Inflammatory macrophage treated with lipopolysaccharide for 1 hour (primary cell): ENCODE data around the gene ANKZF1.
"Not testable (repeated sequence)": the region's sequence is repeated elsewhere in the genome, so short reads cannot be mapped to it uniquely, and the experiment has no call there.

Experiments used
- DNase-seq, 2 donors: peaks; one replicate each; pipeline ENCODE4 v3.0.0-alpha.2; 2020 to 2022

ANKZF1 gene, protein sequence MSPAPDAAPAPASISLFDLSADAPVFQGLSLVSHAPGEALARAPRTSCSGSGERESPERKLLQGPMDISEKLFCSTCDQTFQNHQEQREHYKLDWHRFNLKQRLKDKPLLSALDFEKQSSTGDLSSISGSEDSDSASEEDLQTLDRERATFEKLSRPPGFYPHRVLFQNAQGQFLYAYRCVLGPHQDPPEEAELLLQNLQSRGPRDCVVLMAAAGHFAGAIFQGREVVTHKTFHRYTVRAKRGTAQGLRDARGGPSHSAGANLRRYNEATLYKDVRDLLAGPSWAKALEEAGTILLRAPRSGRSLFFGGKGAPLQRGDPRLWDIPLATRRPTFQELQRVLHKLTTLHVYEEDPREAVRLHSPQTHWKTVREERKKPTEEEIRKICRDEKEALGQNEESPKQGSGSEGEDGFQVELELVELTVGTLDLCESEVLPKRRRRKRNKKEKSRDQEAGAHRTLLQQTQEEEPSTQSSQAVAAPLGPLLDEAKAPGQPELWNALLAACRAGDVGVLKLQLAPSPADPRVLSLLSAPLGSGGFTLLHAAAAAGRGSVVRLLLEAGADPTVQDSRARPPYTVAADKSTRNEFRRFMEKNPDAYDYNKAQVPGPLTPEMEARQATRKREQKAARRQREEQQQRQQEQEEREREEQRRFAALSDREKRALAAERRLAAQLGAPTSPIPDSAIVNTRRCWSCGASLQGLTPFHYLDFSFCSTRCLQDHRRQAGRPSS

DNA sequence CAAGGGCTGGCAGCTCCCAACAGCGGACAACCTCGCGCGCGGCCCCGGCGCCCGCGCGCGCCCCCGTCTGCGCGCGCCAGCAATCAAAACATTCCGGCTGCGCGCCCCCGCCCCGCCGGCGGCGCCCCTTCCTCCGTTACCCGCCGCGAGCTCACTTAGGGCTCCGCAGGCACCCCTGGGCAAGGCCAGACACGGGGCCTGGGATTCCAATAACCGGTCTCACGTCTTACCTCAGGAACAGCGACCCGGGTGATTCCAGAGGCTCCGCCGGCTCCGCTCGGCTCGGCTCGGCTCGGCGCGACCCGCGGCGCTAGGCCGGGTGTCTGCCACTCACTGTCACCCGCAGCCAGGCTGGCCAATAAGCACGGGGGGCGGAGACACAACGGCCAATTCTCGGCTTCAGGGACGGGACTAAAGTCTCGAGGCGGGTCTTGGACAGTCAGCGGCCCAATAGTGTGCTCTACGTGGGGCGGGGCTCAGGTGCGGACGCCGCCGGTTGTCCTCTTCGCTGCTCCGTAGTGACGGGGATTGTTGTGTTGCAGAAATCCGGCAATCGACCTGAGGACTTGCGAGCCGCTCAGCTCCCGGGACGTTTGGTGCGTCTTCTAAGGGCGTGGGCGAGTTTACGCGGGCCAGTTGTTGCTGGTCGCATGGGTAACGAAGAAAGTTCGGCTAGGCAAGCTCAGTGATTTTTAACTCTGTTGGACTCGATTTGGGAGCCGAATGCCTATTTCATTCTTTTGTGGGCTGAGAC is at the start of gene ANKZF1, which contains the start of gene ATG9A:
ANKZF1 (plus strand) TSS at position 502 of the 754 bp plus-strand sequence. CDS start 452 bp downstream, outside the sequence.
ATG9A (minus strand) TSS at position 332 of the 754 bp plus-strand sequence. CDS start 1,612 bp downstream, outside the sequence.
- peak; percentile 99 for DNase-seq

DNA sequence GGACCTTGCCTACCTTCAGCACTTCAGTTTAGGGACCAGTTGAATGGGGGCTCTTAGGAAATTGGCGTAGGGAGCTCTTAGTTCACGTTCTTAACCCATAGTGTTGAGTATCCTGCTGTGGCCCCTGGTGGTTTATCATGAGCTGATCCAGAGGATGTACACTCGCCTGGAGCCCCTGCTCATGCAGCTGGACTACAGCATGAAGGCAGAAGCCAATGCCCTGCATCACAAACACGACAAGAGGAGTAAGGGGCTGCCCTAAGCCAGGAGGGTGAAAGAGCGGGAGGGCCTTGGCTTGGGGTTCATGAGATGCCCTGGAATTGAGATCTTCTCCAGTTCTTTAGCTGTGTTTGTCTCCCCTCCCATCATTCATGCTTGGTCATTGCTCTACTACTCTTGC is 48.6 kb upstream of the ANKZF1 start:
- DNase-seq, result no peak

DNA sequence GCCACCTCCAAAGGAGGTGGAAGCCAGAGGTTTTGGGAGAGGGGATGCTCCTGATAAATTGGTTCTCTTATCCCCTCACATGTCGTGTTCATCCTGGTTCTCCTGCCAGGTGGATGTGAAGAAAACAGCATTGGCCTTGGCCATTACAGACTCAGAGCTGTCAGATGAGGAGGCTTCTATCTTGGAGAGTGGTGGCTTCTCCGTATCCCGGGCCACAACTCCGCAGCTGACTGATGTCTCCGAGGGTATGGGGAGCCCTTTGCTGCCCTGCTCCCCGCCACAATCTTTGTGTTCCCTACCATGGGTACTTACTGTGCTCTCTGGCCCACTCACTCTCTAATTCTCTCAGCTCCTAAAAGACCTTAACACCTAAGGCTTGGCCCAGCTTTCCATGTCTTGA is 48.1 kb upstream of the ANKZF1 start:
- DNase-seq, result no peak

DNA sequence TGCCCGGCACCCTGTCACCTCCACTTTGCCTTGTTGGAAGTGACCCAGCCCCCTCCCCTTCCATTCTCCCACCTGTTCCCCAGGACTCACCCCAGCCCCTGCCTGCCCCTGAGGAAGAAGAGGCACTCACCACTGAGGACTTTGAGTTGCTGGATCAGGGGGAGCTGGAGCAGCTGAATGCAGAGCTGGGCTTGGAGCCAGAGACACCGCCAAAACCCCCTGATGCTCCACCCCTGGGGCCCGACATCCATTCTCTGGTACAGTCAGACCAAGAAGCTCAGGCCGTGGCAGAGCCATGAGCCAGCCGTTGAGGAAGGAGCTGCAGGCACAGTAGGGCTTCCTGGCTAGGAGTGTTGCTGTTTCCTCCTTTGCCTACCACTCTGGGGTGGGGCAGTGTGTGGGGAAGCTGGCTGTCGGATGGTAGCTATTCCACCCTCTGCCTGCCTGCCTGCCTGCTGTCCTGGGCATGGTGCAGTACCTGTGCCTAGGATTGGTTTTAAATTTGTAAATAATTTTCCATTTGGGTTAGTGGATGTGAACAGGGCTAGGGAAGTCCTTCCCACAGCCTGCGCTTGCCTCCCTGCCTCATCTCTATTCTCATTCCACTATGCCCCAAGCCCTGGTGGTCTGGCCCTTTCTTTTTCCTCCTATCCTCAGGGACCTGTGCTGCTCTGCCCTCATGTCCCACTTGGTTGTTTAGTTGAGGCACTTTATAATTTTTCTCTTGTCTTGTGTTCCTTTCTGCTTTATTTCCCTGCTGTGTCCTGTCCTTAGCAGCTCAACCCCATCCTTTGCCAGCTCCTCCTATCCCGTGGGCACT is 47.1 kb upstream of the ANKZF1 start:
- peak; percentile 23 to 57 for DNase-seq

DNA sequence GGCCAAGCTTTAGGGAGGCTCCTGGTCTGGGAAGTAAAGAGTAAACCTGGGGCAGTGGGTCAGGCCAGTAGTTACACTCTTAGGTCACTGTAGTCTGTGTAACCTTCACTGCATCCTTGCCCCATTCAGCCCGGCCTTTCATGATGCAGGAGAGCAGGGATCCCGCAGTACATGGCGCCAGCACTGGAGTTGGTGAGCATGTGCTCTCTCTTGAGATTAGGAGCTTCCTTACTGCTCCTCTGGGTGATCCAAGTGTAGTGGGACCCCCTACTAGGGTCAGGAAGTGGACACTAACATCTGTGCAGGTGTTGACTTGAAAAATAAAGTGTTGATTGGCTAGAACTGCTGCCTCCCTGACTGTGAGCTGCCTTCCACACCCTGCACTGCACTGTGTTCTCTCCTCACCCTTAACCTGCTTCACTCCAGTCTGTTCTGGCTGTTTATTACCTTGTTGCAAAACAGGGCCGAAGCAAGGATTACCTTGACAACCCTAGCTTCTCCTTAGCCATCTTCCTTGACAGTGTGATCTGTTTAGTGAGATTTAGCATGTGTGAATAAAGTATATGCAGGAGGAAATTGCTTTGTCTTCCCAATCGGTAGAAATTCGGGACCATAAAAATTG is 46.3 kb upstream of the ANKZF1 start:
- DNase-seq, result no peak

DNA sequence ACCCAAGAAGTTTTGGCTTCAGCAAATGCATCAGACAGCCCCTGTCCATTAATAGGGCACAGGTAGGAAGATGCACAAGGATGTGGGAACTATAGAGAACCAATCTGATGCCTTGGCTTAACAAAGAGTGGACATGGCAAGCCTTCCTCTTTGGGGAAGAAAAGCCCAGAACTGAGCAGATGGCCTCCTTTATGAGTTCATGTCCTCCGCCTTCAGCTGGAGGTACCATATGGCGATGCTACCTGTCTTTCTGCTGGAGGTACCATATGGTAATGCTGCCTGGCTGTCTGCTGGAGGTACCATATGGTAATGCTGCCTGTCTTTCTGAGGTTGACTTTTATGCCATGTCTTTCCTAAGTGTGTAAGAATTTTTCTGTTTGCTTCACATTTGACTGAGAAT is 45.5 kb upstream of the ANKZF1 start:
- no peak for DNase-seq

DNA sequence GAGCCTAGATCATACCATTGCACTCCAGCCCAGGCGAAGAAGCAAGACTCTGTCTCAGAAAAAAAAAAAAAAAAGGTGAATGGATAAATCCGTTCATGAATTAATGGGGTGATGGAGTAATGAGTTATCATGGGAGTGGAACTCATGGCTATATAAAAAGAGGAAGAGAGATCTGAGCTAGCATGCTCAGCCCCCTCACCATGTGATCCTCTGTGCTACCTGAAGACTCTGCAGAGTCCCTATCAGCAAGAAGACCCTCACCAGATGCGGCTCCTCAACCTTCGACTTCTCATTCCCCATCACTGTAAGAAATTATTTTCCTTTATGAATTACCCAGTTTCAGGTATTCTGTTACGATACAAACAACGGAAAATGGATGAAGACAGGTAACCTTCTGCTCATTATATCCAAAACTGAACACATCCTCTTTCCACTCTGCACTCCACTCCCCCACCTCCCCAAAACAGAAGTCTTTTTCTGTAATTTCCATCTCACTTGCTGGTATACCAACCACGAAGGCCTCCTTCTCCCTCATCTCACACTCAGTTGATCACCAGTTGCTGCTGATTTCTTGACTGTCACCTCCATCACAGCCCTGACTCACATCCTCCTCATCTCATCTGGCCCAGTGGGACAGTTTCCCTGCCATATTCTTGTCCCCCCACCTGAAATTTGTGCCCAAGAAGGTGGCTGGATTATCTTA is 42.7 kb upstream of the ANKZF1 start:
- DNase-seq, result no peak

DNA sequence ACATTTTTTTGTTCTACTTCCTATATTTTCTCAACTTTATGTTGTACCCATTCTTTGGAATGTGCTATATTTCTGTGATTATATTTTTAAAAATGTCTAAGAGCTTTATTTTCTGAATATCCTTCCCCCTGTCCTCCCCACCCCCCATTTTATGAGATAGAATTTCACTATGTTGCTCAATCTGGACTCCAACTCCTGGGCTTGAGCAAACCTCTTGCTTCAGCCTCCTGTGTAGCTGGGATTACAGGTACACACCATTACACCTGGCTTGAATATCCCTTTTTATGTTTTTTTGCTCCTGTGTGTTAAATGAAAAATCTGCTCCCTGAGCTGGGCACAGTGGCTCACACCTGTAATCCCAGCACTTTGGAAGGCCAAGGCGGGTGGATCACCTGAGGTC is 32.2 kb upstream of the ANKZF1 start:
- no peak for DNase-seq

DNA sequence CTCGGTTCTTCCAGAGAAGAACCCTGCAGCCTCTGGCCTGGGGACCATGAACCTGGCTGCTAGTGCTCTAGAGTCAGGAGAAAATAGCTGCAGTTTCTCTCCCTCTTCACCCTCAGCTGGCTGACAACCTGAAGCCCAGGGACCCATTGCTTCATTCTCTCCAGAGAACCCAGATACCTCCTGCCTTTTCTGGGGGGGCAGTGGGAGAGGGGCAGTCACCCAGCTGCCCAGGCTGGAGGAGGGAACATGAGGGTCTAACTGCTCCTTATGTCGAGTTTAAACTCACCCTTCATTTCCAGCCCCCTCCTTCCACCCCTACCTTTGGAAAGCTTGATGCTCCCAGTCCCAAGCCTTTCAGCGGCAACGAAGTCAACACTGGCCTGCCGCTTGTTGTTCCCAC is 30.6 kb upstream of the ANKZF1 start:
- DNase-seq, result no peak

DNA sequence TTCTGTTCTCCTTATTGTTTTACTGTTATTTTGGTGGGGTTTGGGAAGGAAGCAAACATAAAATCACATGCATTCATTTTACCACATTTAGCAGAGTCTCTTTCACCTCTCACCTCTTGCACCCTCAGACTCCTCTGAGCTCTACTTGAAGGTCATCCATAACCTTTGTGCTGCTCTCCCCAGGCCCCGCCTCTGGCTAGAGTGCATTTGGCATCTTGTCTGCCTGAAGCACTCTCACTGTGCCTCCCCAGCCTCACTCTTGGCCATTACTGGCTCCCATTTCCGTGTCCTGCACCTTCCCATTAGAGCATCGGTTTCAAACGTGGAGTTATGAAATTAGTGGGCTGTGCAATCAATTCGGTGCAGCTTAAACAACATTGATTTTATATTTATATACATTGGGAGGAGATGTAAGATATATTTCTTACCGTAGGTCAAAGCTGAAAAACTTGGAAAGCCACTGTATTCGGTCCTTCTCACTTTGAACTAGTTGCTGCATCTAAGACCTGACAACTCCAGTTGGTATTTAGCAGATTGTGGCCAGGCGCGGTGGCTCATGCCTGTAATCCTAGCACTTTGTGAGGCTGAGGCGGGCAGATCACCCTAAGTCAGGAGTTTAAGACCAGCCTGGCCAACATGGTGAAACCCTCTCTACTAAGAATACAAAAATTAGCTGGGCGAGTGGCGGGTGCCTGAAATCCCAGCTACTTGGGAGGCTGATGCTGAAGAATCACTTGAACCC is 30.0 kb upstream of the ANKZF1 start:
- DNase-seq, result no peak

DNA sequence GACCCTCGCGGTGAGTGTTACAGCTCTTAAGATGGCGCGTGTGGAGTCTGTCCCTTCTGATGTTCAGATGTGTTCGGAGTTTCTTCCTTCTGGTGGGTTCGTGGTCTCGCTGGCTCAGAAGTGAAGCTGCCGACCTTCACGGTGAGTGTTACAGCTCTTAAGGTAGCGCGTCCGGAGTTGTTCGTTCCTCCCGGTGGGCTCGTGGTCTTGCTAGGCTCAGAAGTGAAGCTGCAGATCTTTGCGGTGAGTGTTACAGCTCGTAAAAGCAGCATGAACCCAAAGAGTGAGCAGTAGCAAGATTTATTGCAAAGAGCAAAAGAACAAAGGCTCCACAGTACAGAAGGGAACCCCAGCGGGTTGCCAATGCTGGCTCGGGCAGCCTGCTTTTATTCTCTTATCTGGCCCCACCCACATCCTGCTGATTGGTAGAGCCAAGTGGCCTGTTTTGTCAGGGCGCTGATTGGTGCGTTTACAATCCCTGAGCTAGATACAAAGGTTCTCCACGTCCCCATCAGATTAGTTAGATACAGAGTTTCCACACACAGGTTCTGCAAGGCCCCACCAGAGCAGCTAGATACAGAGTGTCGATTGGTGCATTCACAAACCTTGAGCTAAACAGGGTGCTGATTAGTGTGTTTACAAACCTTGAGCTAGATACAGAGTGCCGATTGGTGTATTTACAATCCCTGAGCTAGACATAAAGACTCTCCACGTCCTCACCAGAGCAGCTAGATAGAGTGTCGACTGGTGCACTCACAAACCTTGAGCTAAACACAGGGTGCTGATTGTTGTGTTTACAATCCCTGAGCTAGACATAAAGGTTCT is 28.9 kb upstream of the ANKZF1 start:
- DNase-seq, result not testable (repeated sequence)

DNA sequence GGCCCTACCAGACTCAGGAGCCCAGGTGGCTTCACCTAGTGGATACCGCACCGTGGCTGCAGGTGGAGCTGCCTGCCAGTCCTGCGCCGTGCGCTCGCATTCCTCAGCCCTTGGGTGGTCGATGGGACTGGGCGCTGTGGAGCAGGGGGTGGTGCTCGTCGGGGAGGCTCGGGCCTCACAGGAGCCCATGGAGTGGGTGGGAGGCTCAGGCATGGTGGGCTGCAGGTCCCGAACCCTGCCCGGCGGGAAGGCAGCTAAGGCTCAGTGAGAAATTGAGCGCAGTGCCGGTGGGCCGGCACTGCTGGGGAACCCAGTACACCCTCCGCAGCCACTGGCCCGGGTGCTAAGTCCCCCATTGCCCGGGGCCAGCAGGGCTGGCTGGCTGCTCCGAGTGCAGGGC is 28.3 kb upstream of the ANKZF1 start:
- not testable (repeated sequence) for DNase-seq

DNA sequence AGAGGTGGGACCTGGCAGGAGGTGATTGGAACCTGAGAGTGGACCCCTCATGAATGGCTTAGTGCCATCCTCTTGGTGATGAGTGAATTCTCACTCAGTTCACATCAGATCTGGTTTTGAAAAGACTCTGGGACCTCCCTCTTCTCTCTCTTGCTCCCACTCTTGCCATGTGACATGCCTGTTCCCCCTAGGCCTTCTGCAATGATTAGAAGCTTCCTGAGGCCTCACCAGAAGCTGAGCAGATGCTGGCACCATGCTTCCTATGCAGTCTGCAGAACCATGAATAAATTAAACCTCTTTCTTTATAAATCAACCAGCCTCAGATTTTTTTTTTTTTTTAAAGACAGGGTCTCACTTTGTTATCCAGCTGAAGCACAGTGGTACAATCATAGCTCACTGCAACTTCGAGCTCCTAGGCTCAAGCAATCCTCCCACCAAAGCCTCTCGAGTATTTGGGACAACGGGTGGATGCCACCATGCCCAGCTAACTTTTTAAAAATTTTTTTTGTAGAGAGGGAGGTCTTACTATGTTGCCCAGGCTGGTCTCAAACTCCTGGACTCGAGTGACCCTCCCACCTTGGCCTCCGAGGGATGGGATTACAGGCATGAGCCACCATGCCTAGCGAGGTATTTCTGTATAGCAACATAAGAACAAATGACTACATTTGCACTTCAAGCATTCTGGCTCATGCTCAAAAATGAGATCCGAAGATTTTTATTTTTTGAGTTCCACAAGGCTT is 25.0 kb upstream of the ANKZF1 start:
- no peak for DNase-seq

DNA sequence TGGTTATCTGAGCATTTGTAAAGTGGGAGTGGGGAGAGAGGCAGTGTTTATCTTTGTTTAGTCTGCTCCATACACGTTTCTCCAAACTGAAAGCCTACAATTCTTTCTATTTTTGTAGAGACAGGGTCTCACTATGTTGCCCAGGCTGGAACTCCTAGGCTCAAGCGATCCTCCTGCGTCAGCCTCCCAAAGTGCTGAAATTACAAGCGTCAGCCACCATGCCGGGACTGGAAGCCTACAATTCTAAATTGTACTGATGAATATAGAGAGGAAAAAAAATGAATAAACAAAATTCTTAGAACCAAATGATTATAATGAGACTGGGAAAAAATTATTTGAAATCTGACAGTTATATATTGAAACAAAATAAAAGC is 24.5 kb upstream of the ANKZF1 start:
- DNase-seq, result no peak

DNA sequence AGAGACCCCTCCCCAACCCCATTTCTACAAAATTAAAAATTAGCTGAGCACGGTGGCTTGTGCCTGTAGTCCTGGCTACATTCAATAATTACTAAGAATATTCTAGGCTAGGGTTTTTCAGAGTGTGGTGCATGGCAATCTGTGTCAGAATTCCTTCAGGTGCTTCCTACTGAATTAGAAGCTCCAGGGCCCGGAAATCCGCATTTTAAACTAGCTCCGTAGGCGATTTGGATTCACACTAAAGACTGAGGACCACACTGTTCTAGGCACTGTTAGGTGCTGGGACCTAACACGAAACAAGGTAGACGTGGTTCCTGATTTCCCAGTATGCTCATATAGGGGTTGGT is 23.7 kb upstream of the ANKZF1 start:
- DNase-seq, result no peak

DNA sequence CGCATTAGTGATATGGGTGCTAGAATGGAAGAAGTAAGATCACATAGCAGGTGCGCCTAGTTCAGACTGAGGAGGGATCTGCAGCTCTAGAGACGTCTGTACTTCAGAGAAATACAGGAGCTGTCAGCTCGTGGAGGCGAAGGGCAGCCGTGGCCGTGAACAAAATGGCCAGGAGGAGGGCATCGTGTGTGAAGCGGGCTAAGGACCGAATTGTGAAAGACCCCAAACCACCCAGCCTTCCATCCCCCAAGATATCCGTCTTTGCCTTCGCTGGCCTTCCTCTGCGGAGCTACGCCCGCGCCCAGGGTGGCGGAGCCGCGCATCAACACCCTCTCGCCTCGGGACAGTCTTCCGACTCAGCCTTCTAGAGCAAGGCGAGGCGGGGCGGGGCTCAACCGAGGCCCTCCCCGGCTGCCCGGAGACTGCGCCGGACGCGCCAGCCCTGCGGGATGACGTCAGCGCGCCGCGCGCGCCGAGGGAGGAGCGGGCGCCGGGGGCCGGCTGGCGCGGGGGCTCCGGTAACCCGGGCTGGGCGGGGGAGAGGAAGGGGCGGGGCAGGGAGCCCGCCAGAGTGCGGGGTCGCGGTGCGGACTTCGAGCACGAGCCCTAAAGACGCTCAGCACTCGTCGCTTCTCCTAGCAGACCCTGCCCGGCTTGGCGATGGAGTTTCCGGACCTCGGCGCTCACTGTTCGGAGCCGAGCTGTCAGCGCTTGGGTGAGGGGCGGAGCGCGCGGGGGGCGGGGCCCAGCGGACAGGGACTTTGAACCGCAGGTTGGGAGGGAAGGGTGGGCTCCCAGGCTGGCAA is 23.1 kb upstream of the ANKZF1 start, which contains the start of gene ZFAND2B:
ZFAND2B (plus strand) TSS at position 455 of the 806 bp plus-strand sequence; CDS start at position 661, 206 bp downstream.
- DNase-seq, result peak; percentile 91 to 93

DNA sequence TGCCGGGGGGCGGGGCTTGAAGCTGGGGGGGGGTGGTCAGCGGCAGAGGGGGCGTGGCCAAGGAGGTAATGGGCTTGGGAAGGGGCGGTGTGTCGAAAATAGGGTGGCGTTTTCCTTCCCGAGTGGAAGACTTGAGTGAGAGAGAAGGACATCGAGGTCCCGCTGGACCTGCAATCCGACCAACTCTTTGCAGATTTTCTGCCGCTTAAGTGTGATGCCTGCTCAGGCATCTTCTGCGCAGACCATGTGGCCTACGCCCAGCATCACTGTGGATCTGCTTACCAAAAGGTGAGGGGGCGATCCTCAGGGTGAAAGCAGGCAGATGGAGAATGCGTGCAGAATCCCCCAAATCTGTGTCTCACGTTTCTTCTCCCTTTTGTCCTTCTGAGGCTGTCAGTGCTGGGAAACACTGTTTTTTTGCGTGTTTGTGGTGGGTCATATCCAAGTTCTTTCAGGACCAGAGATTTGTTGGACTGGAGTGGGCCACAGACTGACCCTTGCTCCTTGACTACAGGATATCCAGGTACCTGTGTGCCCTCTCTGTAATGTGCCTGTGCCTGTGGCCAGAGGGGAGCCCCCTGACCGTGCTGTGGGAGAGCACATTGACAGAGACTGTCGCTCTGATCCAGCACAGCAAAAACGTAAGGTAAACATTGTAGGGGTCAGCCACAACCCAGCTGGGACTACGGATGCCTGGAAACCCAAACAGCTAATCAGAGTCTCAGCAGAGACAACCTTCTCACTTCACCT is 22.3 kb upstream of the ANKZF1 start:
- DNase-seq, result no peak
